GM18951 (cell line): ENCODE data around the gene AVPR2.

ENCODE experiments used
- POLR2A ChIP-seq: IDR thresholded peaks from 4 replicates; pipeline ENCODE4 v1.6.1; 2011; ENCODE audit warnings: mild to moderate bottlenecking; ENCODE audit not compliant: insufficient read length, insufficient read depth; ENCODE audit errors: extremely low read depth
- in situ Hi-C: fragments of 300-500 bp; cut with MboI; formaldehyde crosslinking; loops from one replicate; pipeline ENCODE4 v1.12.0; 2022; ENCODE audit warnings: low sequenced_read_pairs, mixed read lengths, inconsistent platforms; ENCODE audit not compliant: unreplicated experiment

AVPR2 gene

DNA sequence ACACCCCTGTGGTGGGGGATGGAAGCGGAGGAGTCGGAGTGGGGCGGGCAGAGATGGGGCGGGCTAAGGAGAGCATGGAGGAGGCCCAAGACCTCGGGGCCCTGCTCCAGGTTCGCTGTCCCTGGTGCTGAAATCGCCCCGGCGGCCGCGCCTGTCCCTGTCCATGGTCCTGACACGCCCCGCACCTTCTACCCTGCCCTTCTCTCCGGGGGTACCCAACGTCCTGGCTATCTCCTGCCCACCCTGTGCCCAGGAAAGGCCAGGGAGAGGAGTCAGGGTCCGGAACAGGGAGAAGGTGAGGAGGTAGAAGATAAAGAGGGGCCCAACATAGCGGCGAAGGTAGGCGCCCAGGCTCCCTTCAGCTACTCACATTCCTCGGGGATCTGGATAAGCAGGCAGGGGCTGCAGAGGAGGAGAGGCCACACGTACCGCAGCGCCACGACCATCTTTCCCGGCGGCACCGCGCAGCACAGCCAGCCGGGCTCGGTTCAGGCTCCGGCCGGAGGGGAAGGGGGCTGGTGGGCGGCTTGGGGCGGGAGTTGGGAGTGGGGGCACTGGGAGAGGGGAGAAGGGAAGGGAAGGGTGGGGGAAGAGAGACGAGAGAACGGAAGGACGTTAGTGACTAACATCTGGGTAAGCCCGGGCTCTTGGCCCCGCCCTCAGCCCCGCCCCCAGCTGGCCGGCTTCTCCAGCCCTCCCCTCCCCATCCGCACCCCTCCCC lies 28.9 kb upstream of the AVPR2 start:
- no peak for TF ChIP-seq POLR2A
- in situ Hi-C loops, result no loop called here

GRCh38 chrX:153876112-153876491 lies 28.4 kb upstream of the AVPR2 start:
- TF ChIP-seq POLR2A, result no peak
- in situ Hi-C loops, result no loop called here

DNA sequence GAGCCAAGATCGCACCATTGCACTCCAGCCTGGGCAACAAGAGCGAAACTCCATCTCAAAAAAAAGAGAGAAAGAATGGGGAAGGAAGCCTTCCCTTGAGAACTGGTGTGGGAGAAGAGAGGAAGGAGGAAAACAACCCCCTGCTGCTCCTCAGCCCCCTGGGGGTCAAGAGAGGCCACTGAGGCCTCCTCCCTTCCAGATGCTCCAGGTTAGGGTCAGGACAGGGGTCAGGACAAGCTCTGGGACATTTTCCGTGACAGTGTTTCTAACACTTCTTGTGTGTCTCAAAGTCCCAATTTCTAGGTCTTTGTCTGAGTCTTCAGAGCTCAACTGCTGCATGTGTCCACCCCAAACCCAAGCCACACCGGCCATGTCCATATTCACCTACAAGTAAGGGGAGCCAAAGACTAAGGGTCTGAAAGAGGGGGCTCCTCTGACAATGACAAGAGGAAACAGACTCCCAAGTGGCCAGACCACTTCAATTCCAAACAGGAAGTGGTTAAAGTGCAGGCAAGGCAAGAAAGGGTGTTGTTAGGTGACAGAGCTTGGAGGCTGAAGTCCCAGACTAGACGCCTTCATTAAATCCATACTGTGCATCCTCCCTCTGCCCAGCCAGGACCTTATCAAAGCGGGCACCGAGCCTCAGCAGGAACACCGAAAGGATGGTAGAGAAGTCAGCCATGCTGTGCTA lies 26.8 kb upstream of the AVPR2 start:
- no peak for TF ChIP-seq POLR2A
- in situ Hi-C loops, result no loop called here

GRCh38 chrX:153878345-153878744 lies 26.1 kb upstream of the AVPR2 start:
- in situ Hi-C loops, result no loop called here
- no peak for TF ChIP-seq POLR2A

- TF ChIP-seq POLR2A, result no peak
- in situ Hi-C loops, result no loop called here
Measured at GRCh38 chrX:153878969-153879653, 25.4 kb upstream of the AVPR2 start.

DNA sequence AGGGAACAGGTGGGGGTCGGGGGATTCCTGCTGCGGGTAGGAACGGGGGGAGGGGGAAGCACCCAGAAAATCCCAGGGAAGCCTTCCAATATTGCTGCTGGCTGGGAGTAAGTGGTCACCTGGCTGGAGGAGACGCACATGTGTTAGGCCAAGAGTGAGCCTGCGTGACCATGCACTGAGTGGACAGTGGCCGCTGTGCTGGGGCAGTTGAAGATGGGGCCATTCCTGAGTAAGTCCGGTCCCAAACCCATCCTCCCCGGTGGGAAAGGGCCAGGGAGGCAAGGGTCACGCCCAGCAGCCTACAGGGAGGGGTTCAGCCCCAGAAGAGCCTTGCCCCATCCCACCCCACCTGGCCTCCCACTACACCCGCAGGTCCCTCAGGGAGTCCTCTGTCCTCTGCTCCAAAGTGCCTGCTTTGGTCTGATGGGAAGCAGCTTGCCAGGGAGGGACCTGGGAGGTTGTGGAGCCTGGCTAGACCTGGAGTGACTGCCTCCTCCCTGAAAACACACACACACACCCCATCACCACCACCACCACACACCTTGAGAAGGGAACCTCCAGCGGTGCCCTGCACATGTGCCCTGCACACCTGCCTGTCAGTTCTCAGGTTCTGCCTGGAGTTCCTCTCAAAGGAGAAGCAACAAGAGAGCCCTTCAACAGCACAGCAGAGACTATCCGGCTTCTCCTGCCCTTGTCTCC lies 24.6 kb upstream of the AVPR2 start:
- in situ Hi-C loops, result no loop called here
- TF ChIP-seq POLR2A, result no peak

DNA sequence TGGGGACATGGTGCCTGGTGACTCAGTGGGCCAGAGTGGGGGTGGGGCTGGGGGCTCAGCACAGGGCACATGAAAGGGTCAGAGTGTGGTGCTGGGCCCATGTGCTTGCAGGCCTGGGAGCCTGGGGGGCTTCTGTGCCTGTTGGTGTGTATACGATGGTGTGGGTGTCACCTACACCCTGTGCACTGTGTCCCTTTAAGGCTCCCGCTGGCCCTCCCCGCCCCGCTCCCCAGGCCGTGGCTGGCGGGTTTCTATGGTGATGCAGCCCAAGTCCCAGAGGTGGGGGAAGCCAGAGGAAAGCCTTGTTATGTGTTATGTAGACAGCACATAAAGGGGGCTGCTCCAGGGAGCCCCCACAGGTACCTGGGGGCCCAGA lies 24.0 kb upstream of the AVPR2 start:
- no peak for TF ChIP-seq POLR2A
- in situ Hi-C loops, result no loop called here

DNA sequence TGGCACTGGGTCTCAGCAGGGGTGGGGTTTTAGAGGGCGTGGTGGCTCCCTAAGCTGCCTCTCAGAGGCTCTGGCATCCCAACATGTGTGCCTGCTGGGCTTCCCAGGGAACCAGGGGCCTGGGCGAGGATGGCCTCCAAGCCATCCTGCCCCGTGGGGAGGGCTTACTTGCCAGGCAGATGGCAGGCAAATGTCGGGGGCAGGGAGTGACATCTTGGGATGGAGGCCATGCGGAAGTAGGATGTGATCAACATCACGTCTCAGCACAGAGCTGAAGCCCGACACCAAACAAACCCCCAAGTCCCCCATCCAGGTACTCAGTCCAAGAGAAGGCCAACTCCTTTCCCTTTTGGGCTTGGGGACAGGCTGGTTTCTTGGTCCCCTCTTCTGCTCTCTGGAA lies 23.2 kb upstream of the AVPR2 start:
- no peak for TF ChIP-seq POLR2A
- in situ Hi-C loops, result no loop called here

DNA sequence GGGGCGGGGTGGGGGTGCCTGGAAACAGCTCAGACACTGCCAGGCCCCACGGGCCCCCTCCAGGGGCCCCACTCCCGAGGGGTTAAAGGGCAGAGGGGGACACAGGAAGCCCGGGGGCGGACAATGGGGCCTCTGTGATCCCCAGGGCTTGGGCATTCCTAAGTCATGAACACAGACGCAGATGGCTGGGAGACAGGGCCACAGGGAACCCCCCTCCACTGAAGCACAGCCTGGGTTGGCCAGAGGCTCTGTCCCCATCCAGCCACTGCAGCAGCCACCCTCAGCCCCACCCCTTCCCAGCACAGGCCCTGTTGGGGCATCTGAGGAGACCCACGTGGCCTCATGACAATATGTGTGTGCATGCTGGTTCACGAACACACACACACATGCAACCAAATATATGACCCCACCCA lies 22.4 kb upstream of the AVPR2 start:
- in situ Hi-C loops, result no loop called here
- no peak for TF ChIP-seq POLR2A

DNA sequence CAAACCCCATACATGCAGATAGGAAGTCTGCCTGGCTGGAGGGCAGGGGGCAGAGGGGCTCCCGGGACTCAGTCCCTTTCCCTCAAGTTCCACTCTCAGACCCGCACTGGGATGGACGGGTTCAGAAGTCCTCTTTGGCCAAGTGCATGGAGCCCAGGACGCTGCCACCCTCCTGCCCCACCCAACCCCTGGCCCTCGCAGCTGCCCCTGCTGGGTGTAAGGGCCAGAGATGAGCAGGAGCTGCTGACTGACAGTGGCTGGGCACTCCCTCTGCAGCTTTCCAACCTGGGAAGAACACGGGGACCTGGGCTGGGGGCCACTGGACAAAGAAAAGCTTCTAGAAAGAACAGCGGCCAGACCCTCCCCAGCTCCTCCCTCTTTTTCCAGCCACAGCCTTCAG lies 21.9 kb upstream of the AVPR2 start:
- in situ Hi-C loops, result no loop called here
- no peak for TF ChIP-seq POLR2A

GRCh38 chrX:153883163-153883843 lies 21.2 kb upstream of the AVPR2 start:
- in situ Hi-C loops, result no loop called here
- no peak for TF ChIP-seq POLR2A

DNA sequence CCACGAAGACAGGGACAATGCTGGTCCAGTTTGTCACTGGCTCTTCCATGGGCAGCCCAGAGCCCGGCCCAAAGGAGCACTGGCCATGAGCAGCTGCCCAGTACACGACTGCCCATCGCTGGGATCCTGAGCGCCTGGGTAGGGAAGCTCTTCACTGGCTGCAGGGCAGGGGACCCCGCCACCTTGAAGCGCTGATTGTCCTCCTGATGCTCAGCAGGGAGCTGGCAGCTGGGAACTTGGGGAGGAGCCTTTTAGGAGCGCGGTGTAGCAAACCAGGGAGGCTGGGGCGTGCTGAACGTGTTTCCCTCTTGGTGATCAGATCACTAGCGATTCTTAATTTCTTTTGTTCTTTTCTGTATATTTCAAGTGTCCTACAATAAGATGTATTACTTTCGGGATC lies 20.3 kb upstream of the AVPR2 start:
- no peak for TF ChIP-seq POLR2A
- in situ Hi-C loops, result no loop called here

- TF ChIP-seq POLR2A, result no peak
- in situ Hi-C loops, result no loop called here
Measured at GRCh38 chrX:153884590-153884989, 19.9 kb upstream of the AVPR2 start.
